ENCODE data around the gene MAGEH1.
"Not testable (repeated sequence)": the region's sequence is repeated elsewhere in the genome, so short reads cannot be mapped to it uniquely, and the experiment has no call there.

MAGEH1 gene

DNA sequence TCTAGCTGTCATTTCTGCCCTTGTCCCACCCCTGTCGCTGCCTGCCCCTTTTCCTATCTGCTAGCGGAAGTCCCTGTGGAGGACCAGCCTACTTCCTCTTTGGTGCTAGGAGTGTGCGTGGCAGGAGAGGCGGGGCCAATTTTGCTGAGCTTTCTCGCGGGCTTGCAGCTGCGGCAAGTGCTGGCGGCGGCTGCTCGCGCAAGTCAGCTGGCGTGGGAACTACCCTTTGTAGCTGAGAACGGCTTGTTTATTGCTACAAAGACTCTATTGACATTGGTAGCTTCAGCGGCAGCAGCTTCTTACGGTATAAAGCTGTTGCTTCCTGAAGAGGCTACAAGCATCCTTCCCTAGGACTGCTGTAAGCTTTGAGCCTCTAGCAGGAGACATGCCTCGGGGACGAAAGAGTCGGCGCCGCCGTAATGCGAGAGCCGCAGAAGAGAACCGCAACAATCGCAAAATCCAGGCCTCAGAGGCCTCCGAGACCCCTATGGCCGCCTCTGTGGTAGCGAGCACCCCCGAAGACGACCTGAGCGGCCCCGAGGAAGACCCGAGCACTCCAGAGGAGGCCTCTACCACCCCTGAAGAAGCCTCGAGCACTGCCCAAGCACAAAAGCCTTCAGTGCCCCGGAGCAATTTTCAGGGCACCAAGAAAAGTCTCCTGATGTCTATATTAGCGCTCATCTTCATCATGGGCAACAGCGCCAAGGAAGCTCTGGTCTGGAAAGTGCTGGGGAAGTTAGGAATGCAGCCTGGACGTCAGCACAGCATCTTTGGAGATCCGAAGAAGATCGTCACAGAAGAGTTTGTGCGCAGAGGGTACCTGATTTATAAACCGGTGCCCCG lies at the start of gene MAGEH1:
Gene MAGEH1, plus strand, starts transcription at position 138 of the 843 bp plus-strand sequence. Its CDS starts 248 bp downstream, at position 386.
- peak; percentile 94 for DNase-seq (ENCODE audit: low spot score)

- DNase-seq (ENCODE audit: low spot score) = not testable (repeated sequence)
Measured at GRCh38 chrX:55427079-55427478, 24.8 kb upstream of the MAGEH1 start.

- DNase-seq (ENCODE audit: low spot score) = not testable (repeated sequence)
Measured at GRCh38 chrX:55443468-55443867, 8.5 kb upstream of the MAGEH1 start.

GRCh38 chrX:55450259-55450658 lies 1.7 kb upstream of the MAGEH1 start:
- peak; percentile 3 for DNase-seq (ENCODE audit: low spot score)

DNA sequence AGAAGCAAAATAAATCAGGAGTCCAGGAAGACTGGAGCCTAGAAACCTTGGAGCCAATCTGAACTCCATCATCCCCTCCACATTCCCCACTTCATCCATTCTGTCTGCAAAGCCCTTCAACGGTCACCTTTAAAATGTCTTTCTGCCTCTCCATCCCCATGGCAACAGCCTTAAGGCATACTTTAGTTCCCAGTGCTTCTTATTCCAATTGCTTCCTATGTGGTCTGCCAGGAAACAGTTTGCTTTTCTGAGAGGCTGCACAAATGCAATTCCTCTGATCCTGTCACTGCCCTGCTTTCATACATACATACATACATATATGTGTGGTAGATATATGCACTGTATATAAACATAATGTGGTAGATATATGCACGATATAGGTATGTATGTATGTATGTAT lies 786 bp upstream of the MAGEH1 start:
- peak; percentile 9 for DNase-seq (ENCODE audit: low spot score)

GRCh38 chrX:55451626-55451989 lies 319 bp upstream of the MAGEH1 start:
- no peak for DNase-seq (ENCODE audit: low spot score)

GRCh38 chrX:55452833-55453124 lies 852 bp downstream of the MAGEH1 start:
- no peak for DNase-seq (ENCODE audit: low spot score)

DNA sequence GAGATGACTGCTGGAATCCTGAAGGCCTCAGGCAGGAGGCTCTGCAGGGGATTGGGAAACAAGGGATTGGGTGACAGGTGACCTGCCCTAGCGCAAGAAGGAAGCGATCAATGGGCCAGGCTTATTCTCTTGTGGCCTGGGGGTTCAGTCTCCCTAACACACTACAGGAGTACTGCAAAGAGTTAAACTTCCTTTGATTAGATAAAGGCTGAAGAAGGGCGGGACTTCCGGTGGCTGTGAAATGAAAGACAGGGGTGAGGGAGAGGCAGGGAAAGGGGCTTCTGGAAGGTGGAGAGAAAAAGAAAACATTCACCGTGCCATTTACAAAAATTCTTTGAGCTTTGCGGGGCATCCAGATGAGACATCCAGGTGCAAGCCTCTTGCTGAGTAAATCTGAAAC lies 3.8 kb downstream of the MAGEH1 start:
- DNase-seq (ENCODE audit: low spot score) = not testable (repeated sequence)

GRCh38 chrX:55459426-55459825 lies 7.5 kb downstream of the MAGEH1 start:
- DNase-seq (ENCODE audit: low spot score) = not testable (repeated sequence)

DNA sequence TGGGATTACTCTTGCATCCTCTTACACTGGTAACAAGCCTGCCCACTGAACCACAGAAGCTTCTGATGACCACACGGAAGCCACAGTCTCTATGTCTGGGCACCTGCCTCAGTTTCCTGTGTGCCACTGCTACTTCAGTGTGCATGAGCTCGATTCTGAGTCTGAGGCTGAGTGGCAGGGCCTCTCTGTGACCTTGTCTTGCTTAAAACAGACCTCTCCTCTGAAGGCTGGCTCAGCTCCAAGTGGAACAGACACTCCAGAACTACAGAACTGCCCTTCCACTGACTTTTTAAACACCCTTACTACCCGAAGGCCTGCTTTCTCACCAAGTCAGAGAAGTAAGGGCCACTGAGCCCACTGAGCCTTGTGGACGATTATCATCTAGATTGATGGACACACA lies 8.0 kb downstream of the MAGEH1 start:
- DNase-seq (ENCODE audit: low spot score) = not testable (repeated sequence)

GRCh38 chrX:55464050-55464449 lies 12.1 kb downstream of the MAGEH1 start:
- not testable (repeated sequence) for DNase-seq (ENCODE audit: low spot score)

GRCh38 chrX:55465108-55465507 lies 13.2 kb downstream of the MAGEH1 start:
- DNase-seq (ENCODE audit: low spot score) = not testable (repeated sequence)

- DNase-seq (ENCODE audit: low spot score) = not testable (repeated sequence)
Measured at GRCh38 chrX:55465791-55466190, 13.9 kb downstream of the MAGEH1 start.

- DNase-seq (ENCODE audit: low spot score) = not testable (repeated sequence)
Measured at GRCh38 chrX:55479956-55480355, 28.0 kb downstream of the MAGEH1 start.

- DNase-seq (ENCODE audit: low spot score) = no peak
Measured at GRCh38 chrX:55480390-55481062, 28.6 kb downstream of the MAGEH1 start.

- DNase-seq (ENCODE audit: low spot score) = no peak
Measured at GRCh38 chrX:55484948-55485347, 33.0 kb downstream of the MAGEH1 start.

GRCh38 chrX:55486736-55487135 lies 34.8 kb downstream of the MAGEH1 start:
- DNase-seq (ENCODE audit: low spot score) = peak; percentile 92

GRCh38 chrX:55487143-55487542 lies 35.2 kb downstream of the MAGEH1 start:
- no peak for DNase-seq (ENCODE audit: low spot score)

GRCh38 chrX:55488006-55488592 lies 36.2 kb downstream of the MAGEH1 start:
- peak; percentile 58 for DNase-seq (ENCODE audit: low spot score)

DNA sequence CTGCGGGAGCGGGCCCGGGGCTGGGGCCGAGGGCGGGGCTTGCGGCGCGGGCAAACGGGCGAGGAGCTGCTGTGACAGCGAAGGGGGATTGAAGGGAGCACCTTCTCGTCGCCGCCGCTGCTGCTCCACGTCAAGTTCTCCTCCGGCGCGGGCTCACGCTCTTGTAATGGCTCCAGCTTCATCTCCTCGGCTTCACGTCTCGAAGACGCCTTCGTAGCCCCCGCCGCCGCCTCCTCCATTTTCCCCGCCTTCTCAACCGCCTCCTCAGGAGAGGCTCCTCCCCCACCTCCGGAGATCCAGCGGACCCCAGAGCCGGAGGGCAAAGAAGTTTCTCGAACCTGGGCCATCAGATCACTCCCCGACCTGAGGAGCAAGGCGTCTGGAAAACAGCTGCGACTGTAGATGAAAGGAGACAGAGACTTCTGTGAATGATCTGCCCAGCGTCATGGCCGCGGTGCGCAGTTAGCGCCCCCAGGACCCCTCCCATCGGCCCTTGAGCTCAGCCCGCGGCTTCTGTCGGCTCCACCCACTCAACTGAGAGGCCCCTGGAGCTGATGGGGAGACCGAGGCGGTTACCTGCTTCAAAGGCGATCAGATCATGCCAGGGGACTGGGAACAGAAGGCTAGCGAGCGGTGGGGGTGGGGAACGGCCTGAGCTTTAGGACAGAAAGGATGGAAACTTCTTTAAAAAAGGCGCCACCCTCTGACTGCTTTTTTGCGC lies 36.8 kb downstream of the MAGEH1 start:
- peak; percentile 80 for DNase-seq (ENCODE audit: low spot score)

GRCh38 chrX:55489314-55490009 lies 37.5 kb downstream of the MAGEH1 start, which contains the start of gene USP51:
USP51 (minus strand) TSS chrX:55489848; CDS start chrX:55488939, 909 bp downstream.
- DNase-seq (ENCODE audit: low spot score) = peak; percentile 54

- no peak for DNase-seq (ENCODE audit: low spot score)
Measured at GRCh38 chrX:55490121-55490520, 38.2 kb downstream of the MAGEH1 start.

All from globus pallidus (tissue), 1 donor.